ENCODE results near the gene BAZ2A. TPM values are rescaled to one million over a fixed set of nuclear protein-coding genes. Genes with fewer than 3 reads are reported as not detected.
A peak's percentile ranks its signal among the peaks of the same experiment; 100 is the strongest.

BAZ2A gene
- total and polyA plus RNA-seq, 2 experiments from 2014 or later: 109 to 111 TPM

GRCh38 chr12:56631790-56632700 lies 1.9 kb upstream of the BAZ2A start:
- peak overlapping the region; percentile 99 for H3K4me2 ChIP-seq

GRCh38 chr12:56629459-56630179 lies 507 bp downstream of the BAZ2A start:
- Mint-ChIP-seq H3K36me3 (ENCODE audit: low read depth) (peaks cover 2% of the 10 kb centered on the region; the same call in 2 of the 3 replicates), H3K4me3 (peak overlapping the region; percentile 97), H3K27me3 (ENCODE audit: insufficient read depth, low read depth, poor library complexity) (peaks cover 22% of the 10 kb centered on the region), H3K9me3 (no peaks in the 10 kb centered on the region; the same call in 2 of the 3 replicates), H3K27ac (peak overlapping the region; percentile 74), H3K4me1 (peaks cover 50% of the 10 kb centered on the region)
- no peaks in the 10 kb centered on the region for H3K9me2 ChIP-seq (ENCODE audit: insufficient read depth)
- H4K20me1 ChIP-seq (replicated peaks; ENCODE audit: insufficient read depth): peaks cover 31% of the 10 kb centered on the region
- DNase-seq (ENCODE audit: low spot score) (peak; percentile 34), ATAC-seq (peak; percentile 3)
- peak overlapping the region; percentile 87 for H3K27ac ChIP-seq (ENCODE audit: low read depth)
- H3K27me3 ChIP-seq (ENCODE audit: insufficient read depth): no peaks in the 10 kb centered on the region
- peak overlapping the region; percentile 88 for H3K4me2 ChIP-seq
- peaks cover 5% of the 10 kb centered on the region for H3K36me3 ChIP-seq (ENCODE audit: insufficient read depth)
- H3K4me3 ChIP-seq: peak overlapping the region; percentile 97
- peaks cover 61% of the 10 kb centered on the region for H3K79me2 ChIP-seq (replicated peaks; ENCODE audit: insufficient read depth)
- H3F3A ChIP-seq (replicated peaks; ENCODE audit: low read depth): peaks cover 10% of the 10 kb centered on the region; the same call in 1 of the 2 replicates
- peaks cover 48% of the 10 kb centered on the region for H3K4me1 ChIP-seq (ENCODE audit: insufficient read depth)
- peak overlapping the region; percentile 78; the same call in 1 of the 2 replicates for H2AFZ ChIP-seq
- TF ChIP-seq CTCF (conservative IDR thresholded peaks at IDR 0.05; ENCODE audit: low read depth in 2 of 2): no peak
- TF ChIP-seq ZNF462 (CRISPR knock-in tag; IDR thresholded peaks at IDR 0.05): no peak
- TF ChIP-seq CREB1 (CRISPR knock-in tag; IDR thresholded peaks at IDR 0.05; ENCODE audit: low read depth): no peak
- no peak for TF ChIP-seq EZH2phosphoT487 (IDR thresholded peaks at IDR 0.05; ENCODE audit: unreplicated experiment)

More at GRCh38 chr12:56631790-56632700, 1.9 kb upstream of the BAZ2A start:
- TF ChIP-seq CREB1 (CRISPR knock-in tag; IDR thresholded peaks at IDR 0.05; ENCODE audit: low read depth): 0 out of 2 replicates have a peak, but pooled peaks have one; percentile 17
- no peak for TF ChIP-seq ZNF331 (CRISPR knock-in tag; IDR thresholded peaks at IDR 0.05; ENCODE audit: low read depth)
- TF ChIP-seq JUNB (IDR thresholded peaks at IDR 0.05; ENCODE audit: unreplicated experiment): no peak
- TF ChIP-seq POLR2AphosphoS5 (IDR thresholded peaks at IDR 0.05; ENCODE audit: low read depth): peak; percentile 52
- TF ChIP-seq EZH2 (IDR thresholded peaks at IDR 0.05; ENCODE audit: low read depth, unreplicated experiment): no peak
- TF ChIP-seq ETS1 (IDR thresholded peaks at IDR 0.05): no peak
- Histone ChIP-seq H3F3A (replicated peaks; ENCODE audit: low read depth) (peaks cover 13% of the 10 kb centered on the region; the same call in 1 of the 2 replicates), H3K27me3 (ENCODE audit: insufficient read depth) (no peaks in the 10 kb centered on the region), H4K20me1 (replicated peaks; ENCODE audit: insufficient read depth) (peaks cover 16% of the 10 kb centered on the region), H3K36me3 (ENCODE audit: insufficient read depth) (no peaks in the 10 kb centered on the region; the same call in 1 of the 2 replicates), H3K4me3 (peak overlapping the region; percentile 70), H3K79me2 (replicated peaks; ENCODE audit: insufficient read depth) (peaks cover 37% of the 10 kb centered on the region), H2AFZ (no peak overlapping the region), H3K4me1 (ENCODE audit: insufficient read depth) (peaks cover 53% of the 10 kb centered on the region), H3K9me2 (ENCODE audit: insufficient read depth) (no peaks in the 10 kb centered on the region), H3K27ac (ENCODE audit: low read depth) (peak overlapping the region; percentile 90)
- H3K27ac Mint-ChIP-seq: peak overlapping the region; percentile 77
- peaks cover 63% of the 10 kb centered on the region for H3K4me1 Mint-ChIP-seq
- no peaks in the 10 kb centered on the region; the same call in 2 of the 3 replicates for H3K9me3 Mint-ChIP-seq
- H3K36me3 Mint-ChIP-seq (ENCODE audit: low read depth): peaks cover 1% of the 10 kb centered on the region; the same call in 2 of the 3 replicates
- H3K4me3 Mint-ChIP-seq: peak overlapping the region; percentile 99
- peak; percentile 19 for ATAC-seq
- DNase-seq (ENCODE audit: low spot score): peak; percentile 83
- peaks cover 31% of the 10 kb centered on the region for H3K27me3 Mint-ChIP-seq (ENCODE audit: insufficient read depth, low read depth, poor library complexity)
